VCaP (cell line): Measurements from ENCODE around the gene ELMO1.

Experiments
- H3K27ac ChIP-seq: fragments of 450-650 bp; 2 replicates; pipeline ENCODE4 v1.5.1; 2017
- CTCF ChIP-seq: fragments of 450-650 bp; conservative IDR thresholded peaks from 2 replicates; pipeline ENCODE4 v1.5.1; 2017; ENCODE audit warnings: mild to moderate bottlenecking, moderate library complexity

The ELMO1 gene

DNA sequence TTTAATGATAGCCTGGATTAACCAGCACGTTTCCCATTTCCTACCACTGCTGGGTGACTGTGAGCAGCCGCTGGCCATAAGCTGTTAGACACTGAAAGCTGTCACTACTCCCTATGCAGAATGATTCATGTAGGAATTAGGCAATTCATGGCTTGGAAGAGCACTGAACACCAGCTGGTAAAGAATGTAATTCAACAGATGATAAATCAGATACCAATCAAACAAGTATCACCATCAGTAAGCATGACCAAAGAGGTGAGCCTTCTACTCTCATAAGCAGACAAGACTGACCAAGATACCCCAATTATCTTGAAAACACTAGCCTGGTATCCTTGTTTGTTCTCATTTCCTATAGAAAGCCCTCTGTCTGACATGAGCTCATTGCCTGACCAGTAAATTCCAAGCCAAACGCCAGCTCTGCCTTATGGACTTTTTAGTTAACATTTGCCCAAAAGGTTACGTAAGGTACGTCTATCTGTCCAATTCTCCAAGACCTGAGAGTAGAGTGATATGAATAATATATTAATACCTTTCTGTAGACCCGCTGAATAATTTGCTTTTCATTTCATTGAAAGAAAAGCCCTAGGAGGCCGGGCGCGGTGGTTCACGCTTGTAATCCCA is 127.7 kb downstream of the ELMO1 start:
- TF ChIP-seq CTCF: no peak
- no peak overlapping the region for H3K27ac ChIP-seq

DNA sequence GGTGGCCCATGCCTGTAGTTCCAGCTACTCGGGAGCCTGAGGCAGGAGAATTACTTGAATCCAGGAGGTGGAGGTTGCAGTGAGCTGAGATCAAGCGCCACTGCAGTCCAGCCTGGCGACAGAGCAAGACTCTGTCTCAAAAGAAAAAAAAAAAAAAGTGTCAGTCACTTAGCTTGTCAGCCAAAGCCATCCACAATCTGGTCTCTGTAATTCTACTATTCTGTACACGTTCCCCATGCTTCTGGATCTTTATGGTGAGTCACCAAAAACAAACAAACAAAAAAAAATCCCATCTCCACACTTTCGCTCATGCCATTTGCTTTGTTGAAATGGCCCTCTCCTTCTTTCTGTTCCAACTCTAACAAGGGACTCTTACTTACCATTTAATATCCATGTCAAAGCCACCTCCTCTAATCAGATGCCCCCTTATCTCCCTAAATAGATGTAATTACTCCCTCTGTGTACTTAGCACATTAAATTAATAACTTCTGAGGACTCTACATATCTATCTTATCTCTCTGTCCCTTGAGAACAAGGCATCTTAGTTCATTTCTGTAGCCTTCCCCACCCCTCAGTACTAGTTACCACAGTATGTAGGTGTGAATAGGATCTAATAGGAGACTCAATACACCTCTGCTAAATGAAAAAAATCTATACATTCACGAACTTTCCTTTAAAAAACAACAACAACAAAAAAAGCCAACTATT is 128.4 kb downstream of the ELMO1 start:
- TF ChIP-seq CTCF: no peak
- H3K27ac ChIP-seq: no peak overlapping the region

GRCh38 chr7:37318541-37318940 is 130.1 kb downstream of the ELMO1 start:
- no peak overlapping the region for H3K27ac ChIP-seq

GRCh38 chr7:37315772-37316715 is 132.6 kb downstream of the ELMO1 start:
- H3K27ac ChIP-seq: no peak overlapping the region
- no peak for TF ChIP-seq CTCF

More at GRCh38 chr7:37318541-37318940, 130.1 kb downstream of the ELMO1 start:
- no peak for TF ChIP-seq CTCF

- no peak for TF ChIP-seq CTCF
- no peak overlapping the region for H3K27ac ChIP-seq
Observed at GRCh38 chr7:37312608-37313007, 136.1 kb downstream of the ELMO1 start.

DNA sequence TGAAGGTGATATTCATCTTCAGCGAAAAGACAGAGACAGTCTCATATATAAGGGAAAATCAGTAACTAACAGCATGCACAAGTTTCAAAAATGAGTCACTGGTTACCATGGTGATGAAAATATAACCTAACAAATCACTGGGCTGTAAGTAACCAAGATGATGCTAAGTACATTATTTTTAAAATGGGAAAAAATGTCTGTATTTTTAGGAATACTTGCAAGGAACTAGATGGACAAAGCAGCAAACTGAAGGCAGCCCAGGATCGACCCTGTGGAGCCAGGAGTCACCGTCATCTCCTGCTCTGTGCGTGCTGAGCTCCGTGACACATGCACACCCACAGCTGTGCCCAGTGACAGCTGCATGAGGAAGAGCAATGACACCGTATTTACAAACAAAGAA is 137.3 kb downstream of the ELMO1 start:
- H3K27ac ChIP-seq: no peak overlapping the region
- TF ChIP-seq CTCF: no peak
